ENCODE data around the gene SERPINA9. TPM values are rescaled to one million over a fixed set of nuclear protein-coding genes. Genes with fewer than 3 reads are reported as not detected.

The SERPINA9 gene
- total RNA-seq (0.60 TPM in 1 of 2 replicates, not detected in the other), polyA plus RNA-seq (not detected in 2 replicates)

- Histone ChIP-seq H2AFZ (no peak within 1 kb of the TSS), H3K79me2 (no peaks in the 10 kb centered on the region), H3K27ac (no peak within 1 kb of the TSS), H4K20me1 (ENCODE audit: insufficient read depth, poor library complexity, severe bottlenecking) (no peaks in the 10 kb centered on the region), H3K27me3 (no peaks in the 10 kb centered on the region), H3K4me3 (no peak within 1 kb of the TSS), H3K9me3 (ENCODE audit: low read depth) (peaks cover 4% of the 10 kb centered on the region), H3K9me2 (replicated peaks; ENCODE audit: insufficient read depth) (no peaks in the 10 kb centered on the region), H3K36me3 (replicated peaks; ENCODE audit: insufficient read depth, low read depth) (no peaks in the 10 kb centered on the region), H3K4me1 (ENCODE audit: insufficient read depth) (no peaks in the 10 kb centered on the region), H3K4me2 (no peak within 1 kb of the TSS)
- no peak for TF ChIP-seq CTCF (IDR thresholded peaks at IDR 0.05; ENCODE audit: poor library complexity)
- no peak for TF ChIP-seq EZH2phosphoT487 (IDR thresholded peaks at IDR 0.05; ENCODE audit: low read depth, severe bottlenecking, unreplicated experiment)
- no peak for TF ChIP-seq EZH2 (IDR thresholded peaks at IDR 0.05; ENCODE audit: borderline replicate concordance)
- WGBS (ENCODE audit: low lambda C conversion rate, missing lambda C conversion rate): 91% methylated on average over 2 of the region's 2 CpGs
- DNase-seq (ENCODE audit: low spot score): no peak
These were observed at the start of gene SERPINA9 for GRCh38 chr14:94476023-94476422. Gene SERPINA9, minus strand, starts transcription at chr14:94476197. Its CDS starts 6,357 bp downstream, at chr14:94469840.

GRCh38 chr14:94524093-94524492 is 48.1 kb upstream of the SERPINA9 start:
- no peaks in the 10 kb centered on the region for H3K4me1 ChIP-seq (ENCODE audit: insufficient read depth)
- DNase-seq (ENCODE audit: low spot score): no peak
- H3K4me3 ChIP-seq: no peak overlapping the region
- 65% methylated on average over 3 of the region's 3 CpGs for WGBS (ENCODE audit: low lambda C conversion rate, missing lambda C conversion rate)
- H3K79me2 ChIP-seq: no peaks in the 10 kb centered on the region
- H3K27me3 ChIP-seq: no peaks in the 10 kb centered on the region
- no peak overlapping the region for H3K27ac ChIP-seq
- no peaks in the 10 kb centered on the region for H3K36me3 ChIP-seq (replicated peaks; ENCODE audit: insufficient read depth, low read depth)
- TF ChIP-seq CTCF (IDR thresholded peaks at IDR 0.05; ENCODE audit: poor library complexity) (no peak), EZH2phosphoT487 (IDR thresholded peaks at IDR 0.05; ENCODE audit: low read depth, severe bottlenecking, unreplicated experiment) (no peak), EZH2 (IDR thresholded peaks at IDR 0.05; ENCODE audit: borderline replicate concordance) (no peak)
- H3K9me3 ChIP-seq (ENCODE audit: low read depth): no peaks in the 10 kb centered on the region
- no peaks in the 10 kb centered on the region for H3K9me2 ChIP-seq (replicated peaks; ENCODE audit: insufficient read depth)
- H4K20me1 ChIP-seq (ENCODE audit: insufficient read depth, poor library complexity, severe bottlenecking): no peaks in the 10 kb centered on the region
- no peak overlapping the region for H2AFZ ChIP-seq
- no peak overlapping the region for H3K4me2 ChIP-seq

DNA sequence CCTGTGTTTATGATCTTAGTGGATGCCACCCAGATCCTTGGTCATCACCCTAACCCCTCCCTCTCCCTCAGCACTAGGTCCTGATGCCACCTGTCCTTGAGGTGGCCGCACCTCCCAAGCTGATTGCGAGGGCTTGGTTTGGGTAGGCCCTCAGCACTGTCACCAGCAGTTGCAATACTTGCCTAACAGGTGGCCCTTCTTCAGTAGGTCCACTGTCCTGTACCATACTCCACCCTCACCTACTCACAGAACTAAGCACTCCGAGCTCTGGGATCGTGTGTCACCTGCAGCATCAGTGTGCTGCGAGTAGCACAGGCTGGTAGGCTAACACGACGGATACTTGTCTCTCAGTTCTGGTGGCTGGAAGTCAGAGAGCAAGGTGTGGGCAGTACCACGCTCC is 47.3 kb upstream of the SERPINA9 start:
- Histone ChIP-seq H3K79me2 (no peaks in the 10 kb centered on the region), H3K36me3 (replicated peaks; ENCODE audit: insufficient read depth, low read depth) (no peaks in the 10 kb centered on the region), H3K4me3 (no peak overlapping the region), H3K9me3 (ENCODE audit: low read depth) (no peaks in the 10 kb centered on the region), H2AFZ (no peak overlapping the region), H3K27me3 (no peaks in the 10 kb centered on the region), H3K4me1 (ENCODE audit: insufficient read depth) (no peaks in the 10 kb centered on the region), H3K9me2 (replicated peaks; ENCODE audit: insufficient read depth) (no peaks in the 10 kb centered on the region), H4K20me1 (ENCODE audit: insufficient read depth, poor library complexity, severe bottlenecking) (no peaks in the 10 kb centered on the region), H3K4me2 (no peak overlapping the region), H3K27ac (no peak overlapping the region)
- TF ChIP-seq EZH2 (IDR thresholded peaks at IDR 0.05; ENCODE audit: borderline replicate concordance) (no peak), EZH2phosphoT487 (IDR thresholded peaks at IDR 0.05; ENCODE audit: low read depth, severe bottlenecking, unreplicated experiment) (no peak), CTCF (IDR thresholded peaks at IDR 0.05; ENCODE audit: poor library complexity) (no peak)
- DNase-seq (ENCODE audit: low spot score): no peak
- WGBS (ENCODE audit: low lambda C conversion rate, missing lambda C conversion rate): 94% methylated on average over 8 of the region's 8 CpGs

Data from hepatocyte (in vitro differentiated cells).